ENCODE data around the gene NCBP3. TPM values are rescaled to one million over a fixed set of nuclear protein-coding genes. Genes with fewer than 3 reads are reported as not detected.
"Not testable (repeated sequence)": the region's sequence is repeated elsewhere in the genome, so short reads cannot be mapped to it uniquely, and the experiment has no call there.

The NCBP3 gene
- total RNA-seq, 1 donor: 10.8 TPM

DNA sequence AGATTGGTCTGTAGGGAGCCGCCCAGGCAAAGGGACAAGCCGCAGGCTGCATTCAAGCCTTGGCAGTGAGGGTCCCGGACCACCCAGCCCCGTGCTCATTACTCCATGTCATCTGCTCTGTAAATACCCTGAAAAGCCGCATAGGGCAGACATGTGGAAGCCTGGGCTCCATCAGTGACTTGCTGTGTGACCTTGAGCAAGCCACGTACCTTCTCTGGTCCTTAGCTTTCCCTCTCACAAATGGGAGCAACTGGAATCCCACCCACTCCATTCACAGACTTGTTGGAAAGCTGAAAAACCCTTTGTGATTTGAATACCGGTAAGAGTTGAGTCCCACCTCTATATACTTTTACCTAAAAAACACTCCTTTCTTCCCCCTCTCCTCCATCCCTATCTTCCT, 34.9 kb upstream of the NCBP3 start:
- DNase-seq (ENCODE audit: low read depth in 2 of 3, low spot score in 2 of 3): no peak

- DNase-seq (ENCODE audit: low read depth in 2 of 3, low spot score in 2 of 3): no peak
Observed at GRCh38 chr17:3879591-3880417, 33.8 kb upstream of the NCBP3 start.

GRCh38 chr17:3879186-3879585, 33.1 kb upstream of the NCBP3 start:
- DNase-seq (ENCODE audit: low read depth in 2 of 3, low spot score in 2 of 3): no peak

- DNase-seq (ENCODE audit: low read depth in 2 of 3, low spot score in 2 of 3): no peak
Observed at GRCh38 chr17:3877220-3877619, 31.2 kb upstream of the NCBP3 start.

GRCh38 chr17:3875317-3875716, 29.3 kb upstream of the NCBP3 start:
- DNase-seq (ENCODE audit: low read depth in 2 of 3, low spot score in 2 of 3): no peak

DNA sequence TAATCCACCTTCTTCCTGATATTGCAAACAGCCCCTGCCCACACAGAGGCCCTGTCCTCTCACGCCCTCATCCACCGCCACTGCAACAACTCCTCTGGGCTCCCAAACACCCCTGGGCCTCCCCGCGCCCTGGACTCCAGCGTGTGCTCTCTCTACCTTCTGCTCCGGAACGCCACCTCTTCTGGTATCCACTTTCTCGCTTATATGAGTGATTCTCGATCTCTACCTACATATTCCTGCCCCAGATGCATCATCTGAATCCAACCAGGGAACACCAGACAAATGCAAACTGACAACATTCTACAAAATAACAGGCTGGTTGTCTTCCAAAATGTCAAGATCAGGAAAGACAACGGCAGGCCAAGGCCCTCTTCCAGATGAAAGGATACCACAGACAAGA, 27.8 kb upstream of the NCBP3 start:
- DNase-seq (ENCODE audit: low read depth in 2 of 3, low spot score in 2 of 3): no peak

DNA sequence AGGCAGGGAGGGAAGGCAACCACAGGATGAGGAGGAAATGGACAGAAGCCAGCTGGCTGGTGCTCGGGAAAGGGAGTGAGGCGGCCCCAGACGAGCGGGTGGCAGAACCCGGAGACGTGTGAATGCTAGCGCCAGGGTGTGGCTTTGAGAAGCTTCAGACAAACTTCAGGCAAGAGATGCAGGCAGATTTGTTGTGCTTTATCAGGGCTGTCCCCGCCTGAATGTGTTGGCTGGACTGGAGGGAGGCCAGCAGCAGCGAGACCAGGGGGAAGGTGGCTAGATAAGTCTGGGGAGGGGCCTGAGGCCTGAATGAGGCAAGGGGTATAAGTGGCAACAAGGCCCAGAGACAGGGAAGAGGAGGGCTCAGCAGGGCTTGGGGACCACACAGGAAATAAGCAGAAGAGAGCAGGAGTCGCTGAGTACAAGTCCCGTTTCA, 24.8 kb upstream of the NCBP3 start:
- no peak for DNase-seq (ENCODE audit: low read depth in 2 of 3, low spot score in 2 of 3)

DNA sequence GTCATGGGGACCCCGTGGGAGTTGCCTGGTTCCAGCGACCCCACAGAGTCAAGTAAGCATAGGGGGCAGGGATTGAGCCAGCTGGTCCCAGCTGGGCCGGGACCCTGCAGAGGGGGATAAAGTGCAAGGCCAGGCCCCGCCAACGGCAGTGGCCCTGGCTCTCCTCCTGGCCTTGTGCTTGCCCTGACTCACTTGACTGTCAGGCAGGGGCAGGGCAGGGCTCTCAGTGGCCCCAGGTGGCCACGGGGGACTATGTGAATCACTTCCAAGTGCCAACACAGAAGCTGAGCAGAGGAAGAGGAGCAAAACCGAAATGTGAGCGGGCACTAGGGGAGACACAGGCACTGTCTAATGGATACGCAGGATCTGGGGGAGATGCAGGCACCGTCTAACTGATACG, 21.6 kb upstream of the NCBP3 start:
- no peak for DNase-seq (ENCODE audit: low read depth in 2 of 3, low spot score in 2 of 3)

GRCh38 chr17:3867106-3867505, 21.1 kb upstream of the NCBP3 start:
- no peak for DNase-seq (ENCODE audit: low read depth in 2 of 3, low spot score in 2 of 3)

DNA sequence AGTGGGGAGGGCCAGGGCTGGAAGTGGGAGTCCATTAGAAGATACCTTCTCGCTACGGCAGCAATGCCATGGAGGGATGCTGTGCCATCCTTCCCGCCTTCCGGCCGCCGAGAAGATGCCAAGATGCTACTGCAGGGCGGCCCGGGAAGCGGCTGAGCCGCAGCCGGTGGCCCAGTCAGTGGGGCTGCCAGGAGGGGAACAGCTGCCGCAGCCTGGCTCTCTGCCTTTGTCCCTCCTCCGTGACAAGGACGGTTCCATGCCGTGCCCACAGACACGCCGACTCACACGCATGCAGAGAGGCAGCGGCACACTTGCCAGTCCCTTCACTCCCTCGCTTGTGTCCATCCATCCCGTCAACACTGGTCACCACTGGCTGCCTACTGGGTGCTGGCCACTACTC, 20.2 kb upstream of the NCBP3 start:
- no peak for DNase-seq (ENCODE audit: low read depth in 2 of 3, low spot score in 2 of 3)

GRCh38 chr17:3865176-3865575, 19.1 kb upstream of the NCBP3 start:
- no peak for DNase-seq (ENCODE audit: low read depth in 2 of 3, low spot score in 2 of 3)

DNA sequence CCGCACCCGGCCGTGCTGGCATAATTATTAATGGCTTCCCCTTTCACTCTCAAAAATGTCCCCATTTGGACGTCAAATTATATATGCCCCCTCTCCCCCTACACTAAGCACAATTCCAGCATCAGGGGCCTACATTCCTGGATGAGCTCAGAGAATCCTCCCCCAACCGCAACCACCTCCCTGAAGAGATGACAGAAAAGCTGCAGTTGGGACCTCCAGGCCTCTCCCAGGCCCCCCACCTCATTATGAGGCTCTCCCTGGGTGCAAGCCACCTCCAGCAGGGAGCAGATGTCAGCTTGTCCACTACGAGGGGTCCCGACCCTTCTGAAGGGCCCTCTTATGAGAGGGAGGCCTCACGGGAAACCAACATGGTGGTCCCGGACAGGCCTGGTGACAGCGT, 18.5 kb upstream of the NCBP3 start:
- no peak for DNase-seq (ENCODE audit: low read depth in 2 of 3, low spot score in 2 of 3)

DNA sequence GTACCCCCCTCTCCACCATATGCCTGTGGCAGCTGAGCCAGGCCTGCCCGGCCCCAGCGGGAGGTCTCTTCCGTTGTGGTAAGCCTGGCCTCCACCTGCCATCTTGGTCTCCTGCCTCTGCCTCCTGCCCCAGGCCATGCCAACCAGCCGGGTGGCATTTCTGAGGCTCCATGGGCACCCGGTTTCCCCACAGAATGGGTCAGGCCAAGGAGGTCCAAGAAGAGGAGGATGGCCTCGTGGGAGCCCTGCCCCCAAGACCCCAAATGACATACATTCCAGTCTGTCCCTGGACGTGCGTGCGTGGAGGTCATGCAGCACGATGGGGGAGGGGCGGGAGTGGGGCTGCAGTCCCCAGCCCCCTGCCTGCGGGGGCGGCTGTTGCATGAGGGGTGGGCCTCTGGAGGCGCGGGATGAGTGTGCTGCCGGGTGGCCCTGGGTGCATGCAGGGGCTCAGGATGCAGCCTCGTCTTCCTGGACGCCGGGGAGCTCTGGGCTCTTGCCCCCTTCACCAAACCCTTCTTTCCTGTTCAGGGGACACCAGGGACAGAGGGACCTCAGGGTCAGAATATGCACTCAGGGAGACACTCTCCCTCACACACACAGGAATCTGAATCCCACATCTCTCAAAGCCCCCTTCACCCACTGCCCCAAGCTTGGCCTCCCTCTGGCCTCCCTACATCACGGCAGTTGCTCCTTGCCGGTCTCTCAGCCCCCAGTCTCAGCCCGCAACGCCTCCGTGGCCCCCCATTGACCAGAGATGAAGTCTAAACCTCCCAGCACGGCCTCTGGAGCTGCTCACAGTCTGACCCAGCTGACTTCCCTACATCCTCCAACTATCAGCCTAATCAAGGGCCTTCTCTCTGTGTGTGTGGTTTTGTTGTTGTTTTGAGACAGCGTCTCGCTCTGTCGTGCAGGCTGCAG, 16.0 kb upstream of the NCBP3 start:
- no peak for DNase-seq (ENCODE audit: low read depth in 2 of 3, low spot score in 2 of 3)

DNA sequence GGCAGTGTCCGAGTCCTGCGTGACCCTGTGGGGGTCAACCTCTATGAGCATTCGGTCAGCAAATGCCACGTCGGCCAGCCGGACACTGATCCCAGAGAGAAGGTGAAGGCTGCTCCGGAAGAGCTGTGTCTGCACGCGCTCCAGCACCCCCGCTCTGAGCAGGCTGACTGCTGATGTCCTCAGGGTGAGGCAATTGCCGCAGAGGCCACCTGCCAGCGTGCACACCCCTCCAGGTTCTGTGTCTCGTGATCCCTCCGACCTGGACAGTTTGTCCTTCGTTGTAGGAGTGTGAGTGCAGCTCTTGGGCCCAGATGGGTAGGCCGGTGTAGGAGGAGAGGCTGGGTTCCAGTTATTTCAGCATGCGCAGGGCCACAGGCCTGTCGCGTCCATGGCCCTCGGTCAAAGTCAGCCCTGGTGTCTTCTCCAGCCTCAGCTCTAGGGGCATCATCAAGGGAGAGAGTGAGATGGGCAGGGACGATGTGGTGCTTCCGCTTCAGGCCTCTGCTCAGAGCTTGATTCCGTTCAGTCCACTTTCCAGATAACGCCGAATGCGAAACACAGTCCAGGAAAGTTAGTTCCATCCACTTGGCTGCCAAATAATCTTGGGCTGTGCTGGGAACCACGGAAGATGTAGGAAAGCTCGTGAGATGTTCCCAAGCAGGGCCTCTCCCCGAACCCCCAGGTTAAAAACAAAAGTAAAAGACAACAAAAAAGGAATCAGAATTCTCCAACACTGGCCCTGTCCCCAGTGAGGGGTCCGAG, 15.1 kb upstream of the NCBP3 start:
- no peak for DNase-seq (ENCODE audit: low read depth in 2 of 3, low spot score in 2 of 3)

DNA sequence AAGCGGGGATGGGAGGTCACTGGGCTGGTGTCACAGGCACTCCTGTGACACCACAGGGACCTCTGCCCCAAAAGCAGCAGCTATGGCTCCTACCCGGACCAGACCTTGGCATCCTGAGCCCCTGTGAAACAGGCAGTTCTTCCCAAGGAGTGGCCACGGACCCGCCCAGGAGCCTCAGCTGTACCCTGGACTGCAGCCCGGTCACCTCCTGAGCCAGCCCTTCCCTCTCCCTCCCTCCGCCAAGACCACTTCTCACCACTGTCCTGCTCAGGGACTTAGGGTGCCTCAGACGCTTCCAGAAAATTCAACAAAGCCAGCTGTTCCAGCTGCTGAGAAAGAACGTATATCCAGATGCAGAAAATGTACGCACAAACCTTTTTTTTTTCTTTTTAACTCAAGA, 13.9 kb upstream of the NCBP3 start:
- DNase-seq (ENCODE audit: low read depth in 2 of 3, low spot score in 2 of 3): no peak

GRCh38 chr17:3857261-3858105, 11.4 kb upstream of the NCBP3 start:
- DNase-seq (ENCODE audit: low read depth in 2 of 3, low spot score in 2 of 3): no peak

DNA sequence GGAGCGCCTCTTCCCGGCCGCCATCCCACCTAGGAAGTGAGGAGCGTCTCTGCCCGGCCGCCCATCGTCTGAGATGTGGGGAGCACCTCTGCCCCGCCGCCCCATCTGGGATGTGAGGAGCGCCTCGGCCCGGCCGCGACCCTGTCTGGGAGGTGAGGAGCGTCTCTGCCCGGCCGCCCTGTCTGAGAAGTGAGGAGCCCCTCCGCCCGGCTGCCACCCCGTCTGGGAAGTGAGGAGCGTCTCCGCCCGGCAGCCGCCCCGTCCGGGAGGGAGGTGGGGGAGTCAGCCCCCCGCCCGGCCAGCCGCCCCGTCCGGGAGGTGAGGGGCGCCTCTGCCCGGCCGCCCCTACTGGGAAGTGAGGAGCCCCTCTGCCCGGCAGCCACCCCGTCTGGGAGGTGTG, 8.2 kb upstream of the NCBP3 start:
- not testable (repeated sequence) for DNase-seq (ENCODE audit: low read depth in 2 of 3, low spot score in 2 of 3)

- no peak for DNase-seq (ENCODE audit: low read depth in 2 of 3, low spot score in 2 of 3)
Observed at GRCh38 chr17:3852561-3852960, 6.5 kb upstream of the NCBP3 start.

DNA sequence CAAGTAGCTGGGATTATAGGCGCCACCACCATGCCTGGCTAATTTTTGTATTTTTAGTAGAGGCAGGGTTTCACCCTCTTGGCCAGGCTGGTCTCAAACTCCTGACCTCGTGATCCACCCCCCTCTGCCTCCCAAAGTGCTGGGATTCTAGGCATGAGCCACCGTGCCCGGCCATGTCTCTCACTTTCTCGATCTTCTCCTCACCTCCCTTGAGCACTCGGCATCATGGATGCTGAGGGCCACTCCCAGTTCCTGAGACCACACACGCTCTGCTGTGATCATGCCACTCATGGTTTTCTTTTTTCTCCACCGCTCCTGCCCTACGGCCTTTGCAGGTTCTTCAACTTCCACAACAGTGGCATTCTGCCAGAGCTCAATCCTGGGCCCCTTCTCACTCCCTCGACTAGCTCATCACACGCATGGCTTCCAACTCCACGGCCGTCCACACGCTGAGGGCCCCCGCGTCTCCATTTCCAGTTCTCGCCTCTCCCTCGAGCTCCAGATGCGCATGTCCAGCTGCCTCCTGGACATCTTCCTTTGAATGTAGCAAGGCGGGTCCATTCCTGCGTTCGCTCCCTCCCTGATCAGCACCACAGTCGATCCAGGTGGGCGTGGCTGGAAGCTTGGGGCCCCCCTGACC, 5.5 kb upstream of the NCBP3 start:
- DNase-seq (ENCODE audit: low read depth in 2 of 3, low spot score in 2 of 3): no peak

All from hematopoietic multipotent progenitor cell (in vitro differentiated cells).